K562 (cell line): Measurements from ENCODE around the gene PLEKHA5. TPM values are rescaled to one million over a fixed set of nuclear protein-coding genes. Genes with fewer than 3 reads are reported as not detected.

Experiments
- ATAC-seq: fragments of 200-7000 bp; cut with Tn5 transposase; 3 replicates; pipeline ENCODE4 v1.9.1; 2020; ENCODE audit warnings: moderate library complexity
- BruUV-seq: library from RNA; stranded (reverse); fragments of 400-500 nt; replicated peaks from 2 replicates; lab custom pipeline; 2021; lab: Mats Ljungman, UMichigan
- CTCF ChIA-PET: fragments of 300-600 bp; formaldehyde crosslinking; extraction: SDS; loops from one replicate; lab custom pipeline; 2021; ENCODE audit warnings: low intra/inter-chr PET ratio; lab: Yijun Ruan, JAX
- POLR2A ChIA-PET: fragments of 300-600, 350-650 bp; sonication (Branson Sonifier 250); formaldehyde crosslinking; extraction: SDS; loops from one replicate; lab custom pipeline; 2021; ENCODE audit warnings: antibody characterized with exemption, inconsistent platforms; lab: Yijun Ruan, JAX
- DNase-seq, 4 experiments: peaks; one replicate each; pipeline versions ENCODE4 v3.0.0 to v3.0.0-alpha.2; 2011 to 2018; ENCODE audit warnings: low spot score in 3 of 4, mixed read lengths in 3 of 4; ENCODE audit errors: extremely low read depth in 1 of 4
- FAIRE-seq: peaks from 2 replicates; lab custom pipeline; 2011; peaks lifted over from hg19 to GRCh38; lab: Jason Lieb, UNC
- H2AFZ ChIP-seq: 2 replicates; pipeline ENCODE4 v1.6.0; 2011; ENCODE audit warnings: low read depth, low read length, control low read depth, inconsistent platforms
- H3K27ac ChIP-seq: fragments of 200-600 bp; 3 replicates; pipeline ENCODE4 v1.8.0; 2011; ENCODE audit warnings: low read depth, mild to moderate bottlenecking, control low read depth, inconsistent platforms, low read length, moderate library complexity, mixed read lengths; ENCODE audit errors: extremely low read depth
- H3K27me3 ChIP-seq, 2 experiments: fragments of 300-600 bp in 1 of 2; 2 replicates in 1 of 2; 3 replicates in 1 of 2; pipeline versions ENCODE4 v1.6.0 to v1.8.0; 2011; ENCODE audit warnings: inconsistent platforms in 2 of 2, low read length in 2 of 2, mild to moderate bottlenecking in 1 of 2, mixed read lengths in 1 of 2, moderate library complexity in 1 of 2; ENCODE audit not compliant: control insufficient read depth in 2 of 2, insufficient read depth in 2 of 2
- H3K36me3 ChIP-seq: fragments of 300-600 bp; 3 replicates; pipeline ENCODE4 v1.8.0; 2011; ENCODE audit warnings: mild to moderate bottlenecking, low read length, inconsistent platforms; ENCODE audit not compliant: control insufficient read depth, insufficient read depth
- H3K4me1 ChIP-seq, 2 experiments: fragments of 200-600 bp in 1 of 2; replicated peaks in 1 of 2; 2 replicates in 1 of 2; 3 replicates in 1 of 2; pipeline versions ENCODE4 v1.5.1 to v1.8.0; 2011; ENCODE audit warnings: inconsistent platforms in 2 of 2, low read length in 2 of 2, mild to moderate bottlenecking in 1 of 2, mixed read lengths in 1 of 2, moderate library complexity in 1 of 2; ENCODE audit not compliant: control insufficient read depth in 2 of 2, insufficient read depth in 2 of 2
- H3K4me2 ChIP-seq: 2 replicates; pipeline ENCODE4 v1.6.1; 2011; ENCODE audit warnings: low read length, control low read depth, inconsistent platforms, mixed read lengths; ENCODE audit not compliant: insufficient read depth
- H3K4me3 ChIP-seq: fragments of 200-600 bp; sonication (generic), shearing (Covaris generic); 2 replicates; pipeline ENCODE4 v1.5.1; 2016; ENCODE audit warnings: control low read depth, inconsistent platforms
- H3K79me2 ChIP-seq: fragments of 200-600 bp; 3 replicates; pipeline ENCODE4 v1.8.0; 2011; ENCODE audit warnings: low read length, inconsistent platforms; ENCODE audit not compliant: control insufficient read depth, insufficient read depth
- H3K9ac ChIP-seq, 2 experiments: 2 replicates each; pipeline versions ENCODE4 v1.6.0 to v1.6.1; 2011; ENCODE audit warnings: low read depth in 2 of 2, low read length in 2 of 2, control low read depth in 1 of 2, inconsistent platforms in 1 of 2, mild to moderate bottlenecking in 1 of 2, mixed read lengths in 1 of 2; ENCODE audit not compliant: insufficient read depth in 1 of 2
- H3K9me1 ChIP-seq: one replicate; pipeline ENCODE4 v1.6.0; 2011; ENCODE audit warnings: inconsistent platforms, mild to moderate bottlenecking, low read length, moderate library complexity; ENCODE audit not compliant: control insufficient read depth, insufficient read depth
- H3K9me3 ChIP-seq: replicated peaks from 2 replicates; pipeline ENCODE4 v1.5.1; 2011; ENCODE audit warnings: low read depth, low read length, inconsistent platforms; ENCODE audit not compliant: control insufficient read depth, insufficient read depth
- H4K20me1 ChIP-seq: replicated peaks from 2 replicates; pipeline ENCODE4 v1.6.1; 2011; ENCODE audit warnings: low read length, inconsistent platforms, mixed read lengths; ENCODE audit not compliant: control insufficient read depth, insufficient read depth
- BCLAF1 ChIP-seq, 2 experiments: fragments of 450-650 bp in 1 of 2; IDR thresholded peaks; 2 replicates each; pipeline ENCODE4 v1.6.1; 2011 to 2017; ENCODE audit warnings: low read depth in 2 of 2, antibody characterized with exemption in 1 of 2, borderline replicate concordance in 1 of 2, low read length in 1 of 2, mild to moderate bottlenecking in 1 of 2, mixed read lengths in 1 of 2; ENCODE audit not compliant: control insufficient read depth in 1 of 2
- CHD1 ChIP-seq: fragments of 200-600 bp; sonication (generic); IDR thresholded peaks from one replicate; pipeline ENCODE4 v1.6.1; 2012; ENCODE audit warnings: mild to moderate bottlenecking, moderate library complexity, low read length, inconsistent platforms
- CREBBP ChIP-seq: IDR thresholded peaks from one replicate; pipeline ENCODE4 v1.6.1; 2012; ENCODE audit warnings: low read depth, mild to moderate bottlenecking, control low read depth, inconsistent platforms, low read length
- GTF2A2 ChIP-seq: IDR thresholded peaks from 2 replicates; pipeline ENCODE4 v1.6.1; 2016; ENCODE audit warnings: mild to moderate bottlenecking, missing genetic modification characterization, missing compliant biosample characterization
- POLR2H ChIP-seq: IDR thresholded peaks from 2 replicates; pipeline ENCODE4 v1.6.1; 2016; ENCODE audit warnings: missing genetic modification characterization, low read depth, mild to moderate bottlenecking, control low read depth, missing compliant biosample characterization, moderate library complexity
- RBM14 ChIP-seq: fragments of 200-400 bp; formaldehyde crosslinking; IDR thresholded peaks from 2 replicates; pipeline ENCODE4 v1.6.1; 2018; ENCODE audit warnings: low read depth, mild to moderate bottlenecking, low read length, moderate library complexity, borderline replicate concordance; ENCODE audit not compliant: insufficient read depth
- RBM39 ChIP-seq: fragments of 200-400 bp; formaldehyde crosslinking; optimal IDR thresholded peaks from 2 replicates; pipeline ENCODE3; 2018; ENCODE audit warnings: low read depth, low read length
- SUPT5H ChIP-seq: fragments of 450-650 bp; IDR thresholded peaks from 2 replicates; pipeline ENCODE4 v1.6.1; 2016
- TBL1XR1 ChIP-seq, 2 experiments: IDR thresholded peaks; 2 replicates each; pipeline ENCODE4 v1.6.1; 2012; ENCODE audit warnings: improper control_type of control experiment in 2 of 2, low read length in 2 of 2, mild to moderate bottlenecking in 1 of 2
- TCFL5 ChIP-seq: fragments of 250-450 bp; sonication (Bioruptor Pico); conservative IDR thresholded peaks from 2 replicates; pipeline ENCODE4 v1.6.1; 2021; ENCODE audit warnings: mild to moderate bottlenecking, moderate library complexity, matching md5 sums
- ZC3H4 ChIP-seq: sonication (generic); formaldehyde crosslinking; IDR thresholded peaks from 2 replicates; pipeline ENCODE4 v1.9.0; 2021; ENCODE audit warnings: missing genetic modification reagents, borderline replicate concordance
- ZC3H8 ChIP-seq: fragments of 450-650 bp; IDR thresholded peaks from 2 replicates; pipeline ENCODE4 v1.6.1; 2017
- ZNF347 ChIP-seq: fragments of 450-650 bp; formaldehyde crosslinking; IDR thresholded peaks from 2 replicates; pipeline ENCODE4 v1.4.0; 2020; ENCODE audit warnings: low read depth, mild to moderate bottlenecking, moderate library complexity
- WGBS: fragments of 100-300 bp; shearing (Covaris generic); methylation state at CpG from one replicate; pipeline ENCODE4 v1.1.6; 2016; ENCODE audit warnings: low coverage, mixed read lengths; ENCODE audit not compliant: insufficient coverage; ENCODE audit errors: missing lambda C conversion rate; 5-methylcytosine and 5-hydroxymethylcytosine counted together
- in situ Hi-C: fragments of 300-500 bp; cut with MboI; formaldehyde crosslinking; loops from 4 replicates; pipeline ENCODE4 v1.15.0; 2018; ENCODE audit warnings: inconsistent platforms, mixed read lengths
- intact Hi-C: fragments of 100-400 bp; cut with micrococcal nuclease; formaldehyde crosslinking; loops from 2 replicates; pipeline ENCODE4 v1.14.2; 2022
- polyA plus RNA-seq, 8 experiments: library from polyadenylated mRNA; depleted of rRNA in 4 of 8; stranded (reverse) in 5 of 8; unstranded in 3 of 8; fragments of >200 nt; fragmentation: Nextera tagmentation in 2 of 8; fragmentation: Illumina TruSeq in 1 of 8; extraction: Ambion mirVana in 2 of 8; extraction: Trizol in 1 of 8; gene quantifications; 2 replicates each; pipeline versions ENCODE4 v1.2.1 to v1.2.3, GENCODE V29; 2011 to 2014; ENCODE audit warnings: inconsistent platforms in 1 of 8, missing spikeins in 1 of 8
- total RNA-seq, 7 experiments: library from RNA; depleted of rRNA in 6 of 7; stranded (reverse); fragments of >200 nt in 6 of 7; fragmentation: Illumina TruSeq in 2 of 7; extraction: Trizol in 2 of 7; gene quantifications; 2 replicates each; pipeline versions ENCODE4 v1.2.1 to v1.2.3, GENCODE V29; 2011 to 2021; ENCODE audit warnings: low replicate concordance in 1 of 7
- TF ChIP-seq, protein P1 (sequence below), 2 experiments: fragments of 450-650 bp in 1 of 2; sonication (generic) in 1 of 2; formaldehyde crosslinking in 1 of 2; IDR thresholded peaks in 1 of 2; conservative IDR thresholded peaks in 1 of 2; 2 replicates each; pipeline versions ENCODE4 v1.6.1 to v1.8.1; 2016 to 2023; ENCODE audit warnings: mild to moderate bottlenecking in 2 of 2, moderate library complexity in 2 of 2, inconsistent platforms in 1 of 2, missing genetic modification reagents in 1 of 2

The PLEKHA5 gene
- total and polyA plus RNA-seq, 9 of the 15 experiments (the other 6 are each of a cell fraction or from before 2014, with no cell fraction given): 7.2 to 26.2 (median 17.4) TPM

- no peak overlapping the region for H2AFZ ChIP-seq
- TF ChIP-seq ZNF347 (no peak), ZC3H4 (no peak), RBM39 (no peak), POLR2H (tag) (no peak), SUPT5H (no peak), TBL1XR1 (IDR thresholded peaks at IDR 0.05; ENCODE audit: low read length in 2 of 2) (no peak), CHD1 (no peak), RBM14 (no peak), GTF2A2 (tag) (no peak), TCFL5 (CRISPR knock-in tag) (no peak), BCLAF1 (IDR thresholded peaks at IDR 0.05; ENCODE audit: borderline replicate concordance in 1 of 2, control insufficient read depth in 1 of 2, low read depth in 2 of 2, low read length in 1 of 2) (no peak), CREBBP (no peak), ZC3H8 (no peak)
- TF ChIP-seq, protein P1, sequence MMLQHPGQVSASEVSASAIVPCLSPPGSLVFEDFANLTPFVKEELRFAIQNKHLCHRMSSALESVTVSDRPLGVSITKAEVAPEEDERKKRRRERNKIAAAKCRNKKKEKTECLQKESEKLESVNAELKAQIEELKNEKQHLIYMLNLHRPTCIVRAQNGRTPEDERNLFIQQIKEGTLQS (IDR thresholded peaks at IDR 0.05): no peak
- TF ChIP-seq, protein P1 (CRISPR knock-in tag; conservative IDR thresholded peaks at IDR 0.05): no peak
- TF ChIP-seq, all 486 proteins: peak for 0
- intact Hi-C loops: no loop called here
- FAIRE-seq: no peak
- Histone ChIP-seq H3K9ac (no peak overlapping the region), H3K79me2 (no peaks in the 10 kb centered on the region; the same call in 2 of the 3 replicates), H3K27ac (no peak overlapping the region), H3K9me1 (no peaks in the 10 kb centered on the region), H3K4me1 (no peaks in the 10 kb centered on the region), H4K20me1 (no peaks in the 10 kb centered on the region), H3K27me3 (no peaks in the 10 kb centered on the region), H3K36me3 (no peaks in the 10 kb centered on the region; the same call in 2 of the 3 replicates), H3K4me2 (no peak overlapping the region), H3K4me3 (no peak overlapping the region), H3K9me3 (no peaks in the 10 kb centered on the region)
- in situ Hi-C loops: no loop called here
- no TSS peak for BruUV-seq
- 63% methylated on average over 1 of the region's 1 CpG for WGBS
- ChIA-PET CTCF (no interaction called here), POLR2A (no interaction called here)
- ATAC-seq: no peak
- no peak for DNase-seq
Measured at GRCh38 chr12:19200261-19200660, 70.7 kb downstream of the PLEKHA5 start.
